NT2/D1 (cell line): ENCODE data around the gene SVEP1.

Experiments
- DNase-seq: peaks from one replicate; pipeline ENCODE4 v3.0.0-alpha.2; 2011; ENCODE audit warnings: low read depth, low spot score
- H3K27me3 ChIP-seq: 2 replicates; pipeline ENCODE4 v1.6.0; 2011; ENCODE audit warnings: mild to moderate bottlenecking; ENCODE audit not compliant: insufficient read length, insufficient read depth
- H3K36me3 ChIP-seq: 2 replicates; pipeline ENCODE4 v1.6.1; 2011; ENCODE audit warnings: mild to moderate bottlenecking, low read length, mixed read lengths; ENCODE audit not compliant: insufficient read depth, insufficient read length
- H3K4me1 ChIP-seq: 2 replicates; pipeline ENCODE4 v1.5.1; 2011; ENCODE audit not compliant: insufficient read depth, insufficient read length
- H3K4me3 ChIP-seq: 2 replicates; pipeline ENCODE4 v1.5.1; 2011; ENCODE audit warnings: low read depth; ENCODE audit not compliant: insufficient read length
- H3K9ac ChIP-seq: 2 replicates; pipeline ENCODE4 v1.6.0; 2011; ENCODE audit warnings: low read depth; ENCODE audit not compliant: insufficient read length
- H3K9me3 ChIP-seq: 2 replicates; pipeline ENCODE4 v1.5.1; 2011; ENCODE audit warnings: mild to moderate bottlenecking, low read length; ENCODE audit not compliant: insufficient read depth
- SUZ12 ChIP-seq: IDR thresholded peaks from 2 replicates; pipeline ENCODE4 v1.6.1; 2011; ENCODE audit not compliant: insufficient read length, insufficient read depth; ENCODE audit errors: extremely low read depth
- YY1 ChIP-seq: IDR thresholded peaks from 2 replicates; pipeline ENCODE4 v1.6.1; 2011; ENCODE audit not compliant: insufficient read length, insufficient read depth
- ZNF274 ChIP-seq: IDR thresholded peaks from 2 replicates; pipeline ENCODE4 v1.6.1; 2011; ENCODE audit warnings: mild to moderate bottlenecking, low read depth, low read length

SVEP1 gene

DNA sequence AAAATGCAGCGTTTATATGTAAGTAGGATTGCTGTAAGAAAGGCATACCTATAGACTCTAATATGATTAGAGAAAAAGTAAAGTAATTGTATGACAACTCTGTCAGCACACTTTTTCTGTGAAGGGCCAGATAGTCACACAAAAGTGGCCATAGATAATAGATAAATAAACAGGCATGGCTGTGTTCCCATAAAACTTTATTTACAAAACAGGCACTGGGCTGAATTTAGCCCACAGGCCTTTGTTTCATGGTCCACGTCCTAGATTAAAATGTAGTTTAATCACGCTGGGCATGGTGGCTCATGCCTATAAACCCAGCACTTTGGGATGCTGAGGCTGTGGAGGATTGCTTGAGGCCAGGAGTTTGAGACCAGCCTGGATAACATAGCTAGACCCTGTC is 233.2 kb downstream of the SVEP1 start:
- H3K9ac ChIP-seq: no peak overlapping the region
- H3K36me3 ChIP-seq: no peaks in the 10 kb centered on the region
- H3K4me1 ChIP-seq: no peaks in the 10 kb centered on the region
- no peak for TF ChIP-seq SUZ12
- TF ChIP-seq YY1: no peak
- TF ChIP-seq ZNF274: no peak
- H3K27me3 ChIP-seq: no peaks in the 10 kb centered on the region
- no peak overlapping the region for H3K4me3 ChIP-seq
- H3K9me3 ChIP-seq: no peaks in the 10 kb centered on the region
- DNase-seq: no peak

DNA sequence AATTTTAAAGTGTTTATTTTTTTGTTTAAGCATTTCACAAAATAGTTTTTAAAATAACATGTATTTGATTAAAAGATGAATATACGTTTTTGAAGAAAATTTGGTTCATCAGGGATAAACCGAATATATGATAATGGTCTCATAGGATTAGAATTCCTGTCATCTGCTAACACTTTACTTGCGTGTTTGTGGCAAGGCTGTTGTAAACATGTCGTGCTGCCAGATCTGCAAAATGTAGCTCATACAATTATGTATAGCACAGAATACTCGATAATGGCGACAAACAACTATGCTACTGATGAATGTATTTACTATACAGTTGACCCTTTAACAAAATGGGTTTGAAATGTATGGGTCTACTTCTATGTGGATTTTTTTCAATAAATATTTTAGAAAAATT is 234.7 kb downstream of the SVEP1 start:
- no peaks in the 10 kb centered on the region for H3K36me3 ChIP-seq
- TF ChIP-seq ZNF274: no peak
- TF ChIP-seq SUZ12: no peak
- no peak for TF ChIP-seq YY1
- H3K9ac ChIP-seq: no peak overlapping the region
- H3K9me3 ChIP-seq: no peaks in the 10 kb centered on the region
- H3K27me3 ChIP-seq: no peaks in the 10 kb centered on the region
- no peaks in the 10 kb centered on the region for H3K4me1 ChIP-seq
- no peak overlapping the region for H3K4me3 ChIP-seq
- no peak for DNase-seq

DNA sequence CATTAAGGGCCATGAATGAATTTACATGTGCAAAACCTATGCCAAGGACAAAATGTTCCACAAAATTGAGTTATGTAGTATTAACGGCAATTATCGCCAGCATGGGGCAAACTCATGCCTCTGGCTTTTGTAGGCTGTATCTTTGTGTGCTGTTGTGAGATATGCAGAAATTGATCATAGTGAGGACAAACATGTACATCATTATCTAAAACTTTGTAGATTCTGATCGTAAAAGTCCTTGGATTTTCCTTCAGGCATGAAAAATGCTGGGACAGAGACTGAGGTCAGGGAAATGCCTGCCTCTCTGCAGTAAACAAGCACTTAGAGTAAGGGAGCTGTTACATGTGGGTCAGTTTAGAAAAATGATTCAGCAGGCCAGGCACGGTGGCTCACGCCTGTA is 236.0 kb downstream of the SVEP1 start:
- H3K9ac ChIP-seq: no peak overlapping the region
- no peaks in the 10 kb centered on the region for H3K27me3 ChIP-seq
- no peak for DNase-seq
- TF ChIP-seq YY1 (no peak), SUZ12 (no peak), ZNF274 (no peak)
- no peaks in the 10 kb centered on the region for H3K36me3 ChIP-seq
- H3K4me3 ChIP-seq: no peak overlapping the region
- H3K4me1 ChIP-seq: no peaks in the 10 kb centered on the region
- H3K9me3 ChIP-seq: no peaks in the 10 kb centered on the region

DNA sequence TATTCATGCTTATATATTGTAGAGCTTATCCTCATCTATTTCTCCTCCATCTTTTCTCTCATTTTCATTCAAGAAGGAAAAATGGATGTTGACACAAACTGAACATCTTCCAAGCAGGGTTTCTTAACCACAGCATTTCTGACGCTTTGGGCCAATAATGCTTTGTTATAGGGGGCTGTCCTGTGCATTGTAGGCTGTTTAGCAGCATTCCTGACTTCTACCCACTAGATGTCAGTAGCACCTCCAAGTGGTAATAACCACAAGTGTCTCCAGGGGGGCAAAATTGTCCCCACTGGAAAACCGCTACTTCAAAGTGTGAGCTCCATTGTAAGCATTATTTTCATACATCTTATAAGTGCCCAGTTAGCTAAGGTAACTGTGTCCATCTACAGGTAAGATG is 239.2 kb downstream of the SVEP1 start:
- no peak overlapping the region for H3K9ac ChIP-seq
- no peaks in the 10 kb centered on the region for H3K36me3 ChIP-seq
- no peak for DNase-seq
- no peaks in the 10 kb centered on the region for H3K4me1 ChIP-seq
- TF ChIP-seq ZNF274 (no peak), SUZ12 (no peak), YY1 (no peak)
- H3K9me3 ChIP-seq: no peaks in the 10 kb centered on the region
- H3K27me3 ChIP-seq: no peaks in the 10 kb centered on the region
- H3K4me3 ChIP-seq: no peak overlapping the region

DNA sequence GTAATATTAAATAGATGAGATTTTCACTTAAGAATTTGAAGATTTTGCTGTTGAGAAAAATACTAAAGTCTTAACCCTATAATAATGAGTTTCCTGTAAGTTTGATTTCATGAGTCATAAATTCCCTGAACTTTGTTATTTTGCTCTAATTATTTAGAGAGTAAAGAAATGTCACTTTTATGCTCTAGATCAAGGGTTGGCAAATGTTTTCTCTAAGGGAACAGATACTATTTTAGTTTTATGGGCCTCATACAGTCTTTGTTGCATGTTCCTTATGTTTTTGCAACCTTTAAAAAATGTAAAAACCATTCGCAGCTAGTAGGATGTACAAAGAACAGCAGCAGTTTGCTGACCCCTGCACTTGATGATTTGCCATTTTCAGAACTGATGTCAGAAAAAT is 241.4 kb downstream of the SVEP1 start:
- TF ChIP-seq SUZ12 (no peak), ZNF274 (no peak)
- no peaks in the 10 kb centered on the region for H3K9me3 ChIP-seq
- no peak overlapping the region for H3K9ac ChIP-seq
- no peaks in the 10 kb centered on the region for H3K27me3 ChIP-seq
- no peak for DNase-seq
- H3K4me1 ChIP-seq: no peaks in the 10 kb centered on the region
- no peaks in the 10 kb centered on the region for H3K36me3 ChIP-seq
- no peak overlapping the region for H3K4me3 ChIP-seq

DNA sequence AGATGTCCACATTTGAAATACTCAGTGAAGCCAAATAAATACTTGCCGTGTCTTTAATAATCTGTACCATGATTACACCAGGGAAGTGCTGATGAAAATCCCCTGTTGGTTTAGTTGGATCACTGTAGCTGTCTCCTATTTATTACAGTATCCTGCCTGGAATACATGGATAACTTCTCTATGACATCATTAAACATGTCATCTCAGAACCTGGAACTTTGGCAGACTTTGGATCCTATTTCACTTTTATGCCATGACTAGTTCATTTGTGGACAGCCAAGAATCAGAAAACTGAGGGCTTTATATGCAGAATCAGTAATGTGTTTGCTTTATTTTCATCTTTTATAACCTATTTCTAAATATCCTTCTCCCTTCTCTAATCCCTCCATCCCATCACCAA is 241.8 kb downstream of the SVEP1 start, which contains the start of gene TXNDC8:
Gene TXNDC8 (minus strand): TSS at position 137 of the 400 bp plus-strand sequence.
- Histone ChIP-seq H3K36me3 (no peaks in the 10 kb centered on the region), H3K4me3 (no peak within 1 kb of the TSS), H3K27me3 (no peaks in the 10 kb centered on the region), H3K4me1 (no peaks in the 10 kb centered on the region), H3K9ac (no peak within 1 kb of the TSS), H3K9me3 (no peaks in the 10 kb centered on the region)
- DNase-seq: no peak
- TF ChIP-seq YY1 (no peak), SUZ12 (no peak), ZNF274 (no peak)

DNA sequence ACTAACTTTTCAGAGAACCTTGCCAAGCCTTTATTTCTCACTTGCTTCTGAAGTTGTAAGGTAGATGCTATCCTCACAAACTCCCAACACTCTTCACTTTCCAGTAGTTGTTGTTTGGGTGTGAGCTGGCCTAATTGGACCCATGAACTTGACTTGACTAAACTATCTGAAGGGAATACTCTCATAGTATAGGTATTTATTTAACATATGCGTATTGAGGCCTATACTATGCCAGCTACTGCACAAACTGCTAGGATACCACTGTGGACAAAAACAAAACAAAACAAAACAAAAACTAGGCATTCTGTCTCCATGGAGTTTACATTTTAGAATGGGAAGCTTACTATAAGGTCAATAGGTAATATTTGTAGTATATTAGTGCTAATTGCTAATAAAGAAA is 243.2 kb downstream of the SVEP1 start:
- TF ChIP-seq YY1 (no peak), SUZ12 (no peak), ZNF274 (no peak)
- no peaks in the 10 kb centered on the region for H3K36me3 ChIP-seq
- no peak for DNase-seq
- no peaks in the 10 kb centered on the region for H3K27me3 ChIP-seq
- H3K9ac ChIP-seq: no peak overlapping the region
- peaks cover under 1% of the 10 kb centered on the region; the same call in 1 of the 2 replicates for H3K9me3 ChIP-seq
- H3K4me1 ChIP-seq: no peaks in the 10 kb centered on the region
- no peak overlapping the region for H3K4me3 ChIP-seq

DNA sequence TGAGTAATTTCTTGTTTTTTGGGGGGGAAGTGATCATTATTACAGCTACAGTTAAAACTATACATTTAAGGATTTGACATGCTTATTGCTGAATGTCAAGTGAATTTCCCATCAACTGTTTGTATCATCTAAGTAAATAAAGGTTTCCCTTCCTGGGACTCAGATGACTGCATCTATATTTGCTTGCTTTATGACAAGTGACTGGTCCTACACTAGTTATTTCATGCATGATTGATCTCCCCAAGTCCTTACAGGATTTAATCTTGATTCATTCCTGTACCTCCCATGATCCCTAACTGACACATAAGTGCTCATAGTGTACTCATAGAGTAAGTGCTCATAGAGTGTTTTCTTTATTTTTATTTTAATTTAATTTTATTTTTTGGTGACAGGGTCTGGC is 244.7 kb downstream of the SVEP1 start:
- no peak overlapping the region for H3K9ac ChIP-seq
- no peaks in the 10 kb centered on the region for H3K4me1 ChIP-seq
- no peak for DNase-seq
- TF ChIP-seq SUZ12 (no peak), YY1 (no peak), ZNF274 (no peak)
- H3K4me3 ChIP-seq: no peak overlapping the region
- no peaks in the 10 kb centered on the region for H3K27me3 ChIP-seq
- H3K36me3 ChIP-seq: no peaks in the 10 kb centered on the region
- peaks cover 7% of the 10 kb centered on the region; the same call in 1 of the 2 replicates for H3K9me3 ChIP-seq
